K562 (cell line): ENCODE results near the gene INSL3. TPM values are rescaled to one million over a fixed set of nuclear protein-coding genes. Genes with fewer than 3 reads are reported as not detected.

Experiments
- FOXK1 ChIP-seq: sonication (generic); formaldehyde crosslinking; IDR thresholded peaks from 2 replicates; pipeline ENCODE4 v1.8.0; 2022; ENCODE audit warnings: missing genetic modification reagents, mild to moderate bottlenecking, borderline replicate concordance
- GABPB1 ChIP-seq: sonication (generic); formaldehyde crosslinking; IDR thresholded peaks from 2 replicates; pipeline ENCODE4 v1.8.0; 2022; ENCODE audit warnings: mild to moderate bottlenecking, missing genetic modification reagents
- MAZ ChIP-seq, 2 experiments: fragments of 450-650 bp in 1 of 2; sonication (generic) in 1 of 2; formaldehyde crosslinking; IDR thresholded peaks in 1 of 2; conservative IDR thresholded peaks in 1 of 2; 2 replicates each; pipeline versions ENCODE4 v1.4.0 to v1.5.0; 2020; ENCODE audit warnings: mild to moderate bottlenecking in 1 of 2, missing genetic modification reagents in 1 of 2
- REST ChIP-seq, 2 experiments: fragments of 450-650 bp; formaldehyde crosslinking in 1 of 2; IDR thresholded peaks; 2 replicates each; pipeline versions ENCODE4 v1.4.0 to v1.6.1; 2014 to 2020; ENCODE audit warnings: mild to moderate bottlenecking in 2 of 2, borderline replicate concordance in 1 of 2, low read depth in 1 of 2
- SAP30 ChIP-seq: fragments of 200-600 bp; sonication (generic); IDR thresholded peaks from 2 replicates; pipeline ENCODE4 v1.6.1; 2012; ENCODE audit warnings: borderline replicate concordance, low read depth, mild to moderate bottlenecking, moderate library complexity, low read length, control low read depth, inconsistent platforms; ENCODE audit not compliant: insufficient read depth, poor library complexity, severe bottlenecking
- STAT6 ChIP-seq: sonication (generic); formaldehyde crosslinking; IDR thresholded peaks from 2 replicates; pipeline ENCODE4 v1.8.1; 2023; ENCODE audit warnings: mild to moderate bottlenecking, missing genetic modification reagents
- TEAD1 ChIP-seq, 2 experiments: fragments of 450-650 bp in 1 of 2; sonication (generic) in 1 of 2; formaldehyde crosslinking; IDR thresholded peaks; 2 replicates each; pipeline versions ENCODE4 v1.4.0 to v1.8.0; 2020 to 2022; ENCODE audit warnings: mild to moderate bottlenecking in 2 of 2, missing genetic modification reagents in 1 of 2
- ZBTB9 ChIP-seq: fragments of 450-650 bp; formaldehyde crosslinking; IDR thresholded peaks from 2 replicates; pipeline ENCODE4 v1.4.0; 2020; ENCODE audit warnings: mild to moderate bottlenecking, moderate library complexity
- ZFX ChIP-seq: sonication (generic); formaldehyde crosslinking; IDR thresholded peaks from 2 replicates; pipeline ENCODE4 v1.8.0; 2022; ENCODE audit warnings: mild to moderate bottlenecking, missing genetic modification reagents, moderate library complexity
- ZNF280A ChIP-seq: fragments of 450-650 bp; IDR thresholded peaks from 2 replicates; pipeline ENCODE4 v1.6.1; 2018; ENCODE audit warnings: mild to moderate bottlenecking, low read depth; ENCODE audit not compliant: partially characterized antibody
- polyA plus RNA-seq, 8 experiments: library from polyadenylated mRNA; depleted of rRNA in 4 of 8; stranded (reverse) in 5 of 8; unstranded in 3 of 8; fragments of >200 nt; fragmentation: Nextera tagmentation in 2 of 8; fragmentation: Illumina TruSeq in 1 of 8; extraction: Ambion mirVana in 2 of 8; extraction: Trizol in 1 of 8; gene quantifications; 2 replicates each; pipeline versions ENCODE4 v1.2.1 to v1.2.3, GENCODE V29; 2011 to 2014; ENCODE audit warnings: inconsistent platforms in 1 of 8, missing spikeins in 1 of 8
- total RNA-seq, 7 experiments: library from RNA; depleted of rRNA in 6 of 7; stranded (reverse); fragments of >200 nt in 6 of 7; fragmentation: Illumina TruSeq in 2 of 7; extraction: Trizol in 2 of 7; gene quantifications; 2 replicates each; pipeline versions ENCODE4 v1.2.1 to v1.2.3, GENCODE V29; 2011 to 2021; ENCODE audit warnings: low replicate concordance in 1 of 7

Gene INSL3
- total and polyA plus RNA-seq, 9 of the 15 experiments (the other 6 are each of a cell fraction or from before 2014, with no cell fraction given): not detected

GRCh38 chr19:17841810-17842662, 20.7 kb upstream of the INSL3 start (continued):
- peak; percentile 71 for TF ChIP-seq REST (IDR thresholded peaks at IDR 0.05; ENCODE audit: borderline replicate concordance)
- TF ChIP-seq REST (CRISPR knock-in tag; IDR thresholded peaks at IDR 0.05; ENCODE audit: low read depth): 0 out of 2 replicates have a peak, but pooled peaks have one; percentile 23
- TF ChIP-seq SAP30: peak; percentile 55
- TF ChIP-seq STAT6 (CRISPR knock-in tag): no peak
- peak; percentile 69 for TF ChIP-seq ZFX
- TF ChIP-seq GABPB1 (CRISPR knock-in tag): peak; percentile 71; the same call in 1 of the 2 replicates
- TF ChIP-seq MAZ (CRISPR knock-in tag; conservative IDR thresholded peaks at IDR 0.05 in 1 of 2, IDR thresholded peaks at IDR 0.05 in 1 of 2): peak; percentile 28 to 82; a peak in 3 of 4 replicates
- 0 out of 2 replicates have a peak, but pooled peaks have one; percentile 33 for TF ChIP-seq ZBTB9 (CRISPR knock-in tag)
- TF ChIP-seq FOXK1: no peak
- TF ChIP-seq ZNF280A: no peak
- peak in 1 of 2 experiments; percentile 44; a peak in 1 of 4 replicates for TF ChIP-seq TEAD1 (CRISPR knock-in tag; IDR thresholded peaks at IDR 0.05)
